ENCODE results near the gene SH3RF1. TPM values are rescaled to one million over a fixed set of nuclear protein-coding genes. Genes with fewer than 3 reads are reported as not detected.

SH3RF1 gene
- total and polyA plus RNA-seq, 5 experiments from 2014 or later, result 0.16 TPM; not detected in 4

- H3K4me1 Mint-ChIP-seq, result no peaks in the 10 kb centered on the region
- ATAC-seq, result no peak
- H3K27ac Mint-ChIP-seq, result no peak overlapping the region
- no peak for DNase-seq
- H3K27me3 Mint-ChIP-seq, result no peaks in the 10 kb centered on the region
- H3K4me3 Mint-ChIP-seq, result no peak overlapping the region
- POLR2A ChIA-PET, result no interaction called here
- H3K36me3 Mint-ChIP-seq, result no peaks in the 10 kb centered on the region
- H3K9me3 Mint-ChIP-seq, result no peaks in the 10 kb centered on the region
Observed at GRCh38 chr4:169115144-169115896, 155.4 kb downstream of the SH3RF1 start.

GRCh38 chr4:169114341-169114974 lies 156.3 kb downstream of the SH3RF1 start:
- no peaks in the 10 kb centered on the region for H3K9me3 Mint-ChIP-seq
- H3K4me1 Mint-ChIP-seq, result no peaks in the 10 kb centered on the region
- no peaks in the 10 kb centered on the region for H3K36me3 Mint-ChIP-seq
- no peak overlapping the region for H3K4me3 Mint-ChIP-seq
- no peak overlapping the region for H3K27ac Mint-ChIP-seq
- H3K27me3 Mint-ChIP-seq, result no peaks in the 10 kb centered on the region
- POLR2A ChIA-PET, result no interaction called here
- ATAC-seq (no peak), DNase-seq (no peak)

- DNase-seq, result no peak
- POLR2A ChIA-PET, result no interaction called here
- H3K27ac Mint-ChIP-seq, result no peak overlapping the region
Observed at GRCh38 chr4:169110633-169111032, 160.1 kb downstream of the SH3RF1 start.

GRCh38 chr4:169109035-169109675 lies 161.6 kb downstream of the SH3RF1 start:
- Mint-ChIP-seq H3K4me1 (no peaks in the 10 kb centered on the region), H3K27ac (no peak overlapping the region), H3K4me3 (no peak overlapping the region), H3K36me3 (no peaks in the 10 kb centered on the region), H3K27me3 (peaks cover 0 to 2% (median 0%) of the 10 kb centered on the region in 5 donors), H3K9me3 (no peaks in the 10 kb centered on the region)
- DNase-seq (no peak), ATAC-seq (no peak)
- POLR2A ChIA-PET, result interaction anchor here (0.7 kb wide), 1 partner anchor 559 kb away, joined by 3 read pairs; no protein-coding TSS in a partner anchor

More at GRCh38 chr4:169110633-169111032, 160.1 kb downstream of the SH3RF1 start:
- no peak overlapping the region for H3K4me3 Mint-ChIP-seq
- H3K9me3 Mint-ChIP-seq, result no peaks in the 10 kb centered on the region
- no peaks in the 10 kb centered on the region for H3K27me3 Mint-ChIP-seq
- no peak for ATAC-seq
- H3K4me1 Mint-ChIP-seq, result no peaks in the 10 kb centered on the region
- H3K36me3 Mint-ChIP-seq, result no peaks in the 10 kb centered on the region

- ATAC-seq (no peak), DNase-seq (no peak)
- no peaks in the 10 kb centered on the region for H3K36me3 Mint-ChIP-seq
- no peak overlapping the region for H3K4me3 Mint-ChIP-seq
- POLR2A ChIA-PET, result no interaction called here
- no peaks in the 10 kb centered on the region for H3K9me3 Mint-ChIP-seq
- no peaks in the 10 kb centered on the region for H3K4me1 Mint-ChIP-seq
- no peak overlapping the region for H3K27ac Mint-ChIP-seq
- H3K27me3 Mint-ChIP-seq, result peaks cover 0 to 3% (median 0%) of the 10 kb centered on the region in 5 donors
Observed at GRCh38 chr4:169108303-169108702, 162.5 kb downstream of the SH3RF1 start.

GRCh38 chr4:169107528-169107927 lies 163.2 kb downstream of the SH3RF1 start:
- POLR2A ChIA-PET, result no interaction called here
- Mint-ChIP-seq H3K4me3 (no peak overlapping the region), H3K27me3 (peaks cover 0 to 3% (median 0%) of the 10 kb centered on the region in 5 donors), H3K9me3 (no peaks in the 10 kb centered on the region), H3K36me3 (no peaks in the 10 kb centered on the region), H3K4me1 (no peaks in the 10 kb centered on the region), H3K27ac (no peak overlapping the region)
- DNase-seq (no peak), ATAC-seq (no peak)

- POLR2A ChIA-PET, result no interaction called here
- no peak overlapping the region for H3K27ac Mint-ChIP-seq
- DNase-seq (no peak), ATAC-seq (no peak)
- H3K27me3 Mint-ChIP-seq, result peaks cover 0 to 3% (median 0%) of the 10 kb centered on the region in 5 donors
- H3K36me3 Mint-ChIP-seq, result no peaks in the 10 kb centered on the region
- no peaks in the 10 kb centered on the region for H3K9me3 Mint-ChIP-seq
- H3K4me1 Mint-ChIP-seq, result no peaks in the 10 kb centered on the region
- no peak overlapping the region for H3K4me3 Mint-ChIP-seq
Observed at GRCh38 chr4:169106696-169107229, 164.0 kb downstream of the SH3RF1 start.

- Mint-ChIP-seq H3K4me3 (no peak overlapping the region), H3K36me3 (no peaks in the 10 kb centered on the region)
Observed at GRCh38 chr4:169105620-169106019, 165.1 kb downstream of the SH3RF1 start.

GRCh38 chr4:169103966-169104412 lies 166.8 kb downstream of the SH3RF1 start:
- Mint-ChIP-seq H3K27me3 (peaks cover 0 to 3% (median 0%) of the 10 kb centered on the region in 5 donors), H3K9me3 (no peaks in the 10 kb centered on the region), H3K27ac (no peak overlapping the region), H3K4me1 (peaks cover 0 to under 1% (median 0%) of the 10 kb centered on the region in 4 donors), H3K4me3 (no peak overlapping the region), H3K36me3 (no peaks in the 10 kb centered on the region)
- ATAC-seq (no peak), DNase-seq (no peak)
- POLR2A ChIA-PET, result no interaction called here

More at GRCh38 chr4:169105620-169106019, 165.1 kb downstream of the SH3RF1 start:
- ATAC-seq, result no peak
- POLR2A ChIA-PET, result no interaction called here
- Mint-ChIP-seq H3K4me1 (no peaks in the 10 kb centered on the region), H3K27ac (no peak overlapping the region), H3K9me3 (no peaks in the 10 kb centered on the region), H3K27me3 (peaks cover 0 to 3% (median 0%) of the 10 kb centered on the region in 5 donors)
- no peak for DNase-seq

GRCh38 chr4:169102026-169102425 lies 168.7 kb downstream of the SH3RF1 start:
- POLR2A ChIA-PET, result no interaction called here

GRCh38 chr4:169100670-169101101 lies 170.1 kb downstream of the SH3RF1 start:
- Mint-ChIP-seq H3K4me1 (peaks cover 0 to 10% (median 0%) of the 10 kb centered on the region in 4 donors), H3K4me3 (no peak overlapping the region), H3K27me3 (peaks cover 0 to 3% (median 2%) of the 10 kb centered on the region in 5 donors), H3K9me3 (peaks cover 0 to 2% (median 0%) of the 10 kb centered on the region in 9 donors), H3K36me3 (no peaks in the 10 kb centered on the region), H3K27ac (no peak overlapping the region)
- POLR2A ChIA-PET, result no interaction called here
- DNase-seq (no peak), ATAC-seq (no peak)

More at GRCh38 chr4:169102026-169102425, 168.7 kb downstream of the SH3RF1 start:
- H3K4me3 Mint-ChIP-seq, result no peak overlapping the region
- H3K27ac Mint-ChIP-seq, result no peak overlapping the region
- peaks cover 0 to 2% (median 0%) of the 10 kb centered on the region in 9 donors for H3K9me3 Mint-ChIP-seq
- peaks cover 0 to 3% (median 2%) of the 10 kb centered on the region in 5 donors for H3K27me3 Mint-ChIP-seq
- ATAC-seq (no peak), DNase-seq (no peak)
- H3K36me3 Mint-ChIP-seq, result no peaks in the 10 kb centered on the region
- peaks cover 0 to 10% (median 0%) of the 10 kb centered on the region in 4 donors for H3K4me1 Mint-ChIP-seq

- DNase-seq, result no peak
Observed at GRCh38 chr4:169099771-169100180, 171.0 kb downstream of the SH3RF1 start.

More at GRCh38 chr4:169099771-169100180, 171.0 kb downstream of the SH3RF1 start:
- Mint-ChIP-seq H3K27ac (no peak overlapping the region), H3K4me1 (peaks cover 0 to 10% (median 0%) of the 10 kb centered on the region in 4 donors), H3K27me3 (peaks cover 0 to 8% (median 2%) of the 10 kb centered on the region in 5 donors), H3K9me3 (peaks cover 0 to 2% (median 0%) of the 10 kb centered on the region in 9 donors), H3K36me3 (no peaks in the 10 kb centered on the region), H3K4me3 (no peak overlapping the region)
- no peak for ATAC-seq
- POLR2A ChIA-PET, result no interaction called here

All from naive thymus-derived CD8-positive, alpha-beta T cell (primary cell).